Chondrocyte (in vitro differentiated cells): ENCODE results near the gene DNAH3. TPM values are rescaled to one million over a fixed set of nuclear protein-coding genes. Genes with fewer than 3 reads are reported as not detected.

ENCODE experiments used
- DNase-seq: peaks from one replicate; pipeline ENCODE4 v3.0.0; 2021; ENCODE audit warnings: mixed read lengths, low spot score
- H3K27ac Mint-ChIP-seq: one replicate; pipeline ENCODE4 v1.8.0; 2021; ENCODE audit warnings: mild to moderate bottlenecking, moderate library complexity, mixed read lengths; ENCODE audit not compliant: unreplicated experiment
- H3K27me3 Mint-ChIP-seq: 2 replicates; pipeline ENCODE4 v1.8.0; 2021; ENCODE audit warnings: low read depth, mixed read lengths
- H3K36me3 Mint-ChIP-seq: 2 replicates; pipeline ENCODE4 v1.8.0; 2021; ENCODE audit warnings: low read depth, mixed read lengths
- H3K4me1 Mint-ChIP-seq: 2 replicates; pipeline ENCODE4 v1.8.0; 2021; ENCODE audit warnings: low read depth, mild to moderate bottlenecking, mixed read lengths
- H3K4me3 Mint-ChIP-seq: one replicate; pipeline ENCODE4 v1.8.0; 2021; ENCODE audit warnings: mild to moderate bottlenecking, moderate library complexity, mixed read lengths; ENCODE audit not compliant: unreplicated experiment
- H3K9me3 Mint-ChIP-seq: 2 replicates; pipeline ENCODE4 v1.8.0; 2021; ENCODE audit warnings: low read depth, mixed read lengths
- CTCF ChIP-seq: fragments of 200-600 bp; sonication (generic); IDR thresholded peaks from 2 replicates; pipeline ENCODE4 v1.5.0; 2021; ENCODE audit warnings: antibody characterized with exemption, mild to moderate bottlenecking, moderate library complexity
- total RNA-seq: library from RNA; stranded (reverse); gene quantifications from 3 replicates; pipeline ENCODE4 v1.2.1, GENCODE V29; 2021

DNAH3 gene
- total RNA-seq, 1 donor from 2014 or later = not detected

GRCh38 chr16:20901068-20901435, 249.6 kb downstream of the DNAH3 start:
- no peaks in the 10 kb centered on the region for H3K27me3 Mint-ChIP-seq
- no peak for DNase-seq
- peaks cover 5% of the 10 kb centered on the region for H3K36me3 Mint-ChIP-seq
- no peaks in the 10 kb centered on the region for H3K9me3 Mint-ChIP-seq
- peak overlapping the region; percentile 87 for H3K4me3 Mint-ChIP-seq
- H3K27ac Mint-ChIP-seq = peak overlapping the region; percentile 99
- peaks cover 82% of the 10 kb centered on the region for H3K4me1 Mint-ChIP-seq
- TF ChIP-seq CTCF = no peak

GRCh38 chr16:20900299-20901067, 250.2 kb downstream of the DNAH3 start, which contains the start of the genes DCUN1D3 and LYRM1:
TSS of gene DCUN1D3 (minus strand) at chr16:20900358. CDS start at chr16:20862538, 37,820 bp downstream.
TSS of gene LYRM1 (plus strand) at chr16:20900771. CDS start at chr16:20915556, 14,785 bp downstream.
- Mint-ChIP-seq H3K36me3 (peaks cover 8% of the 10 kb centered on the region), H3K4me3 (peak within 1 kb of the TSS; percentile 87), H3K27me3 (no peaks in the 10 kb centered on the region), H3K27ac (peak within 1 kb of the TSS; percentile 99), H3K9me3 (no peaks in the 10 kb centered on the region), H3K4me1 (peaks cover 80% of the 10 kb centered on the region)
- peak; percentile 97 for DNase-seq
- TF ChIP-seq CTCF = no peak

- H3K4me1 Mint-ChIP-seq = peaks cover 73% of the 10 kb centered on the region
- H3K9me3 Mint-ChIP-seq = no peaks in the 10 kb centered on the region
- peaks cover 9% of the 10 kb centered on the region for H3K36me3 Mint-ChIP-seq
These were observed 251.0 kb downstream of the DNAH3 start for GRCh38 chr16:20899477-20900298.

GRCh38 chr16:20899071-20899470, 251.6 kb downstream of the DNAH3 start:
- peaks cover 67% of the 10 kb centered on the region for H3K4me1 Mint-ChIP-seq
- peak overlapping the region; percentile 99 for H3K27ac Mint-ChIP-seq
- H3K36me3 Mint-ChIP-seq = peaks cover 10% of the 10 kb centered on the region
- DNase-seq = no peak
- H3K27me3 Mint-ChIP-seq = no peaks in the 10 kb centered on the region
- no peak for TF ChIP-seq CTCF
- peak overlapping the region; percentile 87 for H3K4me3 Mint-ChIP-seq
- H3K9me3 Mint-ChIP-seq = no peaks in the 10 kb centered on the region

More at GRCh38 chr16:20899477-20900298, 251.0 kb downstream of the DNAH3 start:
- DNase-seq = no peak
- Mint-ChIP-seq H3K27ac (peak overlapping the region; percentile 99), H3K27me3 (no peaks in the 10 kb centered on the region), H3K4me3 (peak overlapping the region; percentile 87)
- peak; percentile 19 for TF ChIP-seq CTCF

- Mint-ChIP-seq H3K4me1 (peaks cover 59% of the 10 kb centered on the region), H3K27ac (peak overlapping the region; percentile 99), H3K4me3 (peak overlapping the region; percentile 87), H3K27me3 (no peaks in the 10 kb centered on the region), H3K9me3 (no peaks in the 10 kb centered on the region), H3K36me3 (peaks cover 10% of the 10 kb centered on the region)
- no peak for DNase-seq
- no peak for TF ChIP-seq CTCF
These were observed 252.7 kb downstream of the DNAH3 start for GRCh38 chr16:20897922-20898321.
